ENCODE data around the gene DGKQ.

Gene DGKQ

GRCh38 chr4:995311-996026, 22.1 kb upstream of the DGKQ start:
- no peak for DNase-seq (ENCODE audit: low spot score)

GRCh38 chr4:993111-994029, 20.0 kb upstream of the DGKQ start, which contains the start of gene SLC26A1:
SLC26A1 (minus strand) TSS chr4:993404; CDS start chr4:991703, 1,701 bp downstream.
- DNase-seq (ENCODE audit: low spot score), result no peak

- no peak for DNase-seq (ENCODE audit: low spot score)
Measured at GRCh38 chr4:992297-993110, 19.1 kb upstream of the DGKQ start.

GRCh38 chr4:991451-992296, 18.3 kb upstream of the DGKQ start:
- DNase-seq (ENCODE audit: low spot score), result no peak

- DNase-seq (ENCODE audit: low spot score), result no peak
Measured at GRCh38 chr4:990746-991367, 17.5 kb upstream of the DGKQ start.

GRCh38 chr4:989722-990471, 16.5 kb upstream of the DGKQ start:
- DNase-seq (ENCODE audit: low spot score), result no peak

GRCh38 chr4:988726-989721, 15.7 kb upstream of the DGKQ start:
- DNase-seq (ENCODE audit: low spot score), result no peak

- no peak for DNase-seq (ENCODE audit: low spot score)
Measured at GRCh38 chr4:987624-988513, 14.5 kb upstream of the DGKQ start.

GRCh38 chr4:986879-987623, 13.7 kb upstream of the DGKQ start, which contains the start of gene IDUA:
IDUA (plus strand) TSS chr4:987044; CDS start chr4:987085, 41 bp downstream.
- peak; percentile 28 for DNase-seq (ENCODE audit: low spot score)

- no peak for DNase-seq (ENCODE audit: low spot score)
Measured at GRCh38 chr4:986428-986878, 13.1 kb upstream of the DGKQ start.

- peak; percentile 44 for DNase-seq (ENCODE audit: low spot score)
Measured at GRCh38 chr4:985123-985830, 11.9 kb upstream of the DGKQ start.

- no peak for DNase-seq (ENCODE audit: low spot score)
Measured at GRCh38 chr4:984336-985054, 11.1 kb upstream of the DGKQ start.

GRCh38 chr4:982814-983213, 9.4 kb upstream of the DGKQ start:
- DNase-seq (ENCODE audit: low spot score), result no peak

- DNase-seq (ENCODE audit: low spot score), result no peak
Measured at GRCh38 chr4:982291-982690, 8.9 kb upstream of the DGKQ start.

- no peak for DNase-seq (ENCODE audit: low spot score)
Measured at GRCh38 chr4:978957-979701, 5.8 kb upstream of the DGKQ start.
